ENCODE measurements around the gene JMJD7.
A peak's percentile ranks its signal among the peaks of the same experiment; 100 is the strongest.

JMJD7 gene

GRCh38 chr15:41827880-41828806, at the start of gene JMJD7:
JMJD7 (plus strand) TSS chr15:41828092; CDS start chr15:41828125, 33 bp downstream.
- Histone ChIP-seq H3K36me3 (ENCODE audit: control insufficient read depth, insufficient read depth, low read length) (peaks cover 13% of the 10 kb centered on the region), H3K4me1 (ENCODE audit: control insufficient read depth, insufficient read depth, low read length) (peaks cover 8% of the 10 kb centered on the region)

DNA sequence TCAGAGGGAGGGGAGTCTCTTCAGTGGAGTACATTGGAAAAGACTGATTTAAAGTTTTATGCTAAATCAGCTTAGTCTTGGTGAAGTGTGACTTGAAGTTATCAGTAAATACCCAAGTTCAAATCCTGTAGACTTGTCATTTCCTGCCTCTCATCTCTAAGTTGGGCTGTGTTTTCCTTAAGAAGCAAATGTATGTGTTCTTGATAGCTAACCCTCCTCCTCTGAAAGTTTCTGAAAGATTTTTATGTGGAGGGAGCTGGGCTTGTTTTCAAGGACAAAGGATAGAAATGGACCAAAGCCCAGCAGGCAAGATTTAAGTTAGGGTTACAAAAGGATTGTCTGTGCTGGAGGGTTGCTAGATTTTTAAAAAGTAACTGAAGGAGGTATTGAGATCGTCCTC, 49.4 kb upstream of the JMJD7 start:
- H3K4me1 ChIP-seq (ENCODE audit: control insufficient read depth, insufficient read depth, low read length): peaks cover 33% of the 10 kb centered on the region
- no peak overlapping the region for H3K27ac ChIP-seq (ENCODE audit: low read depth, low read length)
- H3K27me3 ChIP-seq (ENCODE audit: control insufficient read depth, insufficient read depth, low read length): no peaks in the 10 kb centered on the region
- H3K36me3 ChIP-seq (ENCODE audit: control insufficient read depth, insufficient read depth, low read length): no peaks in the 10 kb centered on the region
- H3K4me3 ChIP-seq (ENCODE audit: low read length): no peak overlapping the region
- no peak overlapping the region for H3K9ac ChIP-seq (ENCODE audit: low read length)

More at GRCh38 chr15:41827880-41828806, at the start of gene JMJD7:
- peak within 1 kb of the TSS; percentile 95 for H3K4me3 ChIP-seq (ENCODE audit: low read length)
- H3K27ac ChIP-seq (ENCODE audit: low read depth, low read length): peak within 1 kb of the TSS; percentile 83
- peak within 1 kb of the TSS; percentile 83 for H3K9ac ChIP-seq (ENCODE audit: low read length)
- H3K27me3 ChIP-seq (ENCODE audit: control insufficient read depth, insufficient read depth, low read length): no peaks in the 10 kb centered on the region

DNA sequence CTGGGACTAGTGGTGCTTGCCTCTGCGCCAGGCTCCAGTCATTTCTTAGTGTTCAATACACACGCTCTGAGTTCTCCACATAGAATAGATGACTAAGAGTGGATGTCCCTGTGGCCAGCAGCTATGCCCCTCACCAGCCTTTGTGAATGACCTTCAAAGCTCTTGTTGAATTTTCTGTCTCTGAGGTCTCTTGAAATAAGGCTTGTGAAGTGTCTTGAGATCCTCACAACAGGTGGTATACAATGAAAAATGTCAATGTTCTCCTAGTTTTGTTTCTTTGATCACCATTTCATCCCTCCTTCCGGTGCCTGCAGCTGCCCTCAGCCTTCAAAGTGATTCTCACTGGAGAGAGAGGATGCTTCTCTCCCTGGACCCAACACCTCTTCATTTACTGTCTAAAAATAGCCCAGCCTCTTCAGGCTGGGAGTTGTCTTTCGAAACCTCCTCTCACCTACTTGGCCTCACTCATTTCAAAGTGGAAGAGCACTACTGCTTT, 48.2 kb upstream of the JMJD7 start:
- Histone ChIP-seq H3K4me1 (ENCODE audit: control insufficient read depth, insufficient read depth, low read length) (peaks cover 29% of the 10 kb centered on the region), H3K9ac (ENCODE audit: low read length) (no peak overlapping the region), H3K36me3 (ENCODE audit: control insufficient read depth, insufficient read depth, low read length) (no peaks in the 10 kb centered on the region), H3K27me3 (ENCODE audit: control insufficient read depth, insufficient read depth, low read length) (no peaks in the 10 kb centered on the region), H3K4me3 (ENCODE audit: low read length) (no peak overlapping the region), H3K27ac (ENCODE audit: low read depth, low read length) (peak overlapping the region; percentile 17)

GRCh38 chr15:41780266-41780665, 47.6 kb upstream of the JMJD7 start:
- H3K27ac ChIP-seq (ENCODE audit: low read depth, low read length): peak overlapping the region; percentile 12
- H3K9ac ChIP-seq (ENCODE audit: low read length): no peak overlapping the region
- H3K36me3 ChIP-seq (ENCODE audit: control insufficient read depth, insufficient read depth, low read length): no peaks in the 10 kb centered on the region
- H3K4me1 ChIP-seq (ENCODE audit: control insufficient read depth, insufficient read depth, low read length): peaks cover 29% of the 10 kb centered on the region
- no peak overlapping the region for H3K4me3 ChIP-seq (ENCODE audit: low read length)
- H3K27me3 ChIP-seq (ENCODE audit: control insufficient read depth, insufficient read depth, low read length): no peaks in the 10 kb centered on the region

- no peak overlapping the region for H3K27ac ChIP-seq (ENCODE audit: low read depth, low read length)
- H3K4me1 ChIP-seq (ENCODE audit: control insufficient read depth, insufficient read depth, low read length): peaks cover 24% of the 10 kb centered on the region
- no peak overlapping the region for H3K4me3 ChIP-seq (ENCODE audit: low read length)
- H3K27me3 ChIP-seq (ENCODE audit: control insufficient read depth, insufficient read depth, low read length): no peaks in the 10 kb centered on the region
- H3K9ac ChIP-seq (ENCODE audit: low read length): no peak overlapping the region
- no peaks in the 10 kb centered on the region for H3K36me3 ChIP-seq (ENCODE audit: control insufficient read depth, insufficient read depth, low read length)
These were observed 47.2 kb upstream of the JMJD7 start for GRCh38 chr15:41780727-41781126.

GRCh38 chr15:41782371-41783282, 45.3 kb upstream of the JMJD7 start:
- Histone ChIP-seq H3K4me3 (ENCODE audit: low read length) (no peak overlapping the region), H3K27ac (ENCODE audit: low read depth, low read length) (no peak overlapping the region), H3K4me1 (ENCODE audit: control insufficient read depth, insufficient read depth, low read length) (peaks cover 14% of the 10 kb centered on the region)

DNA sequence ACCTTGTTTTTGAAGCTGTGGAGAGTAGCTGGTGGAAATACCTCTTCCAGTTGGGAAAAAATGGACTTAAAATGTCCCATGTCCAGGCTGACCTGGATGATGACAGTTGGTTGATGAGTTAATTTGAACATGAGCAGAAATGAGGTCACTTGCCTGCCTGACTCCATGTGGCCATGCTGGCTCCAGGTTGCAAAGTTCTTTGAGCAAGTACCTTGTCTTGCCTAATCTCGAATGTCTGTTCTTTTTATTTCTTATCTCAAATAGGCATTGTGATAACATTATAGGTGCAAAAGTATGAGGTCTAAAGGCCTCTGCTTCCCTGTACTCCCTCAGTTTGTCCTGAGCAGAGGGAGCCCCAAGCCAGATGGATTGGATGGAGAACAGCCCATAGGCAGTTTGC, 44.6 kb upstream of the JMJD7 start:
- Histone ChIP-seq H3K27ac (ENCODE audit: low read depth, low read length) (no peak overlapping the region), H3K27me3 (ENCODE audit: control insufficient read depth, insufficient read depth, low read length) (no peaks in the 10 kb centered on the region), H3K9ac (ENCODE audit: low read length) (no peak overlapping the region), H3K4me3 (ENCODE audit: low read length) (no peak overlapping the region), H3K36me3 (ENCODE audit: control insufficient read depth, insufficient read depth, low read length) (no peaks in the 10 kb centered on the region), H3K4me1 (ENCODE audit: control insufficient read depth, insufficient read depth, low read length) (peaks cover 15% of the 10 kb centered on the region)

More at GRCh38 chr15:41782371-41783282, 45.3 kb upstream of the JMJD7 start:
- Histone ChIP-seq H3K9ac (ENCODE audit: low read length) (no peak overlapping the region), H3K36me3 (ENCODE audit: control insufficient read depth, insufficient read depth, low read length) (no peaks in the 10 kb centered on the region), H3K27me3 (ENCODE audit: control insufficient read depth, insufficient read depth, low read length) (no peaks in the 10 kb centered on the region)

- no peak overlapping the region for H3K4me3 ChIP-seq (ENCODE audit: low read length)
- H3K36me3 ChIP-seq (ENCODE audit: control insufficient read depth, insufficient read depth, low read length): no peaks in the 10 kb centered on the region
- H3K9ac ChIP-seq (ENCODE audit: low read length): no peak overlapping the region
- H3K4me1 ChIP-seq (ENCODE audit: control insufficient read depth, insufficient read depth, low read length): peaks cover 28% of the 10 kb centered on the region
- no peaks in the 10 kb centered on the region for H3K27me3 ChIP-seq (ENCODE audit: control insufficient read depth, insufficient read depth, low read length)
- H3K27ac ChIP-seq (ENCODE audit: low read depth, low read length): no peak overlapping the region
These were observed 39.6 kb upstream of the JMJD7 start for GRCh38 chr15:41788262-41788661.

- H3K4me3 ChIP-seq (ENCODE audit: low read length): no peak overlapping the region
- H3K4me1 ChIP-seq (ENCODE audit: control insufficient read depth, insufficient read depth, low read length): peaks cover 28% of the 10 kb centered on the region
- H3K27me3 ChIP-seq (ENCODE audit: control insufficient read depth, insufficient read depth, low read length): no peaks in the 10 kb centered on the region
- no peaks in the 10 kb centered on the region for H3K36me3 ChIP-seq (ENCODE audit: control insufficient read depth, insufficient read depth, low read length)
- H3K27ac ChIP-seq (ENCODE audit: low read depth, low read length): no peak overlapping the region
- H3K9ac ChIP-seq (ENCODE audit: low read length): no peak overlapping the region
These were observed 38.7 kb upstream of the JMJD7 start for GRCh38 chr15:41789236-41789635.

- Histone ChIP-seq H3K36me3 (ENCODE audit: control insufficient read depth, insufficient read depth, low read length) (no peaks in the 10 kb centered on the region), H3K9ac (ENCODE audit: low read length) (no peak overlapping the region), H3K4me1 (ENCODE audit: control insufficient read depth, insufficient read depth, low read length) (peaks cover 28% of the 10 kb centered on the region), H3K4me3 (ENCODE audit: low read length) (no peak overlapping the region), H3K27ac (ENCODE audit: low read depth, low read length) (no peak overlapping the region), H3K27me3 (ENCODE audit: control insufficient read depth, insufficient read depth, low read length) (no peaks in the 10 kb centered on the region)
These were observed 38.2 kb upstream of the JMJD7 start for GRCh38 chr15:41789662-41790061.

- Histone ChIP-seq H3K36me3 (ENCODE audit: control insufficient read depth, insufficient read depth, low read length) (no peaks in the 10 kb centered on the region), H3K4me1 (ENCODE audit: control insufficient read depth, insufficient read depth, low read length) (peaks cover 28% of the 10 kb centered on the region), H3K4me3 (ENCODE audit: low read length) (no peak overlapping the region), H3K27ac (ENCODE audit: low read depth, low read length) (no peak overlapping the region), H3K27me3 (ENCODE audit: control insufficient read depth, insufficient read depth, low read length) (no peaks in the 10 kb centered on the region), H3K9ac (ENCODE audit: low read length) (no peak overlapping the region)
These were observed 37.7 kb upstream of the JMJD7 start for GRCh38 chr15:41790169-41790568.

Data from rectal smooth muscle tissue (tissue), 1 donor.